GM10266 (cell line): ENCODE results near the gene MMS19.
"Not testable (repeated sequence)": the region's sequence is repeated elsewhere in the genome, so short reads cannot be mapped to it uniquely, and the experiment has no call there.

Source experiments
- DNase-seq: peaks from one replicate; pipeline ENCODE4 v3.0.0; 2012; ENCODE audit errors: extremely low spot score
- CTCF ChIP-seq: IDR thresholded peaks from 2 replicates; pipeline ENCODE4 v1.5.1; 2012; ENCODE audit warnings: mild to moderate bottlenecking, low read depth; ENCODE audit not compliant: control insufficient read depth, insufficient read depth; ENCODE audit errors: missing control alignments

The MMS19 gene

GRCh38 chr10:97425964-97426775, 72.1 kb downstream of the MMS19 start, which contains the start of gene PGAM1:
Gene PGAM1 (plus strand): TSS chr10:97426191. CDS start chr10:97426308, 117 bp downstream.
- DNase-seq: peak; percentile 100
- TF ChIP-seq CTCF: peak; percentile 93

GRCh38 chr10:97423757-97424098, 74.5 kb downstream of the MMS19 start:
- DNase-seq: not testable (repeated sequence)

GRCh38 chr10:97416565-97416964, 81.7 kb downstream of the MMS19 start:
- DNase-seq: no peak
- TF ChIP-seq CTCF: no peak

GRCh38 chr10:97412891-97413304, 85.3 kb downstream of the MMS19 start:
- TF ChIP-seq CTCF: no peak
- DNase-seq: no peak

- DNase-seq: no peak
- TF ChIP-seq CTCF: no peak
Measured at GRCh38 chr10:97411406-97411805, 86.8 kb downstream of the MMS19 start.

GRCh38 chr10:97408496-97408992, 89.7 kb downstream of the MMS19 start:
- DNase-seq: no peak
- TF ChIP-seq CTCF: no peak
